HepG2 (cell line): Measurements from ENCODE around the gene MARCHF2.

Experiments used
- JUND ChIP-seq: sonication (generic); formaldehyde crosslinking; IDR thresholded peaks from 2 replicates; pipeline ENCODE4 v1.8.0; 2022; ENCODE audit warnings: mild to moderate bottlenecking, missing genetic modification reagents
- NCOA1 ChIP-seq: sonication (generic); formaldehyde crosslinking; IDR thresholded peaks from 2 replicates; pipeline ENCODE4 v1.9.0; 2021; ENCODE audit warnings: missing genetic modification reagents
- PHF21A ChIP-seq: sonication (generic); formaldehyde crosslinking; IDR thresholded peaks from 2 replicates; pipeline ENCODE4 v1.5.0; 2020; ENCODE audit warnings: mild to moderate bottlenecking, missing genetic modification reagents
- POLR2A ChIP-seq, 2 experiments: IDR thresholded peaks; 2 replicates each; pipeline ENCODE4 v1.6.1; 2011; ENCODE audit warnings: low read depth in 2 of 2, low read length in 2 of 2, mild to moderate bottlenecking in 1 of 2, moderate library complexity in 1 of 2; ENCODE audit not compliant: insufficient read depth in 1 of 2
- TCF7L2 ChIP-seq: IDR thresholded peaks from 2 replicates; pipeline ENCODE4 v1.6.1; 2011; ENCODE audit warnings: mild to moderate bottlenecking, low read depth, low read length, moderate library complexity
- ZFP37 ChIP-seq: sonication (generic); formaldehyde crosslinking; IDR thresholded peaks from 2 replicates; pipeline ENCODE4 v1.4.0; 2020; ENCODE audit warnings: missing genetic modification reagents, borderline replicate concordance
- ZNF232 ChIP-seq: sonication (generic); formaldehyde crosslinking; IDR thresholded peaks from 2 replicates; pipeline ENCODE4 v1.4.0; 2020; ENCODE audit warnings: missing genetic modification reagents, borderline replicate concordance
- ZNF3 ChIP-seq: IDR thresholded peaks from 2 replicates; pipeline ENCODE4 v1.7.0; 2017; ENCODE audit warnings: inconsistent platforms
- ZNF644 ChIP-seq: IDR thresholded peaks from 2 replicates; pipeline ENCODE4 v1.6.1; 2016; ENCODE audit warnings: low read depth
- TF ChIP-seq, protein P1 (sequence below): sonication (generic); formaldehyde crosslinking; IDR thresholded peaks from 2 replicates; pipeline ENCODE4 v1.5.0; 2020; ENCODE audit warnings: mild to moderate bottlenecking, missing genetic modification reagents, moderate library complexity
- TF ChIP-seq, protein P2 (sequence below): sonication (generic); formaldehyde crosslinking; IDR thresholded peaks from 2 replicates; pipeline ENCODE4 v1.4.0; 2020; ENCODE audit warnings: missing genetic modification reagents
- TF ChIP-seq, protein P3 (sequence below): sonication (generic); formaldehyde crosslinking; IDR thresholded peaks from 2 replicates; pipeline ENCODE4 v1.4.0; 2020; ENCODE audit warnings: missing genetic modification reagents, mild to moderate bottlenecking, borderline replicate concordance
- TF ChIP-seq, protein P4 (sequence below): IDR thresholded peaks from 2 replicates; pipeline ENCODE4 v1.6.1; 2012; ENCODE audit warnings: inconsistent platforms
- TF ChIP-seq, protein P5 (sequence below): sonication (generic); formaldehyde crosslinking; IDR thresholded peaks from 2 replicates; pipeline ENCODE4 v1.4.0; 2020; ENCODE audit warnings: missing genetic modification reagents, borderline replicate concordance

DNA sequence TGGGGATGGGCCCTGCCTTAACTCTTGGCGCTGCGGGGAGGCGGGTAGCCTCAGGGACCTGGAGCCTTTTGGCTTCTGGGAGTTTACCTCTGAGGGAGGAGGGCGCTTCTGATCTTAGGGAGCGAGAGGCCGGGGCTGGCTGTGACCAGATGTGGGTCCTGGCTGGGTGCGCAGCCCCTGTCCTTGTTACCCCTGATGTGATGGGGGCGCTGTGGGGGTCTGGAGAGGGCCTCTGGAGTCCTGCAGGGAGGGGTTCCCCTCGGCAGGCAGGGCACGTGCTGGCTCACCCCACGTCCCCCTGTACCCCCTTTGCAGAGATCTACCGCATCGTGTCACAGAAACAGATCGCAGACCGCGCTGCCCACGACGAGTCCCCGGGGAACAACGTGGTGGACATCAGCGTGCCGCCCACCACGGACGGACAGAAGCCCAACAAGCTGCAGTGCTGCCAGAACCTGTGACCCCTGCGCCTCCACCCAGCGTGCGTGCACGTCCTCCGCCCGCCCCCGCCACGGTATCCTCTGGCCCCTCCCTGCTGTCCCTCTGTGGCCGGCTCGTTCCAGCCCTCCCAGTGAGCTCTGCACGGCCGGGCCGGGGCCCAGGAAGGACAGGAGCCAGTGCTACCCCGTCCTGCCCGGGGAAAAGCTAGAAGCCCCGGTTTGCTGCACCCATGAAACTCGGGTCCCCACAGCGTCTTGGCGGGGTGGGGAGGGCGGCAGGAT is 9.8 kb upstream of the MARCHF2 start:
- no peak for TF ChIP-seq PHF21A (CRISPR knock-in tag)
- TF ChIP-seq TCF7L2: no peak
- TF ChIP-seq, protein P1, sequence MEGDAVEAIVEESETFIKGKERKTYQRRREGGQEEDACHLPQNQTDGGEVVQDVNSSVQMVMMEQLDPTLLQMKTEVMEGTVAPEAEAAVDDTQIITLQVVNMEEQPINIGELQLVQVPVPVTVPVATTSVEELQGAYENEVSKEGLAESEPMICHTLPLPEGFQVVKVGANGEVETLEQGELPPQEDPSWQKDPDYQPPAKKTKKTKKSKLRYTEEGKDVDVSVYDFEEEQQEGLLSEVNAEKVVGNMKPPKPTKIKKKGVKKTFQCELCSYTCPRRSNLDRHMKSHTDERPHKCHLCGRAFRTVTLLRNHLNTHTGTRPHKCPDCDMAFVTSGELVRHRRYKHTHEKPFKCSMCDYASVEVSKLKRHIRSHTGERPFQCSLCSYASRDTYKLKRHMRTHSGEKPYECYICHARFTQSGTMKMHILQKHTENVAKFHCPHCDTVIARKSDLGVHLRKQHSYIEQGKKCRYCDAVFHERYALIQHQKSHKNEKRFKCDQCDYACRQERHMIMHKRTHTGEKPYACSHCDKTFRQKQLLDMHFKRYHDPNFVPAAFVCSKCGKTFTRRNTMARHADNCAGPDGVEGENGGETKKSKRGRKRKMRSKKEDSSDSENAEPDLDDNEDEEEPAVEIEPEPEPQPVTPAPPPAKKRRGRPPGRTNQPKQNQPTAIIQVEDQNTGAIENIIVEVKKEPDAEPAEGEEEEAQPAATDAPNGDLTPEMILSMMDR (CRISPR knock-in tag): no peak
- no peak for TF ChIP-seq ZNF3 (CRISPR knock-in tag)
- TF ChIP-seq ZFP37 (CRISPR knock-in tag): no peak
- no peak for TF ChIP-seq ZNF232
- TF ChIP-seq JUND (CRISPR knock-in tag): no peak
- no peak for TF ChIP-seq NCOA1
- TF ChIP-seq, protein P2, sequence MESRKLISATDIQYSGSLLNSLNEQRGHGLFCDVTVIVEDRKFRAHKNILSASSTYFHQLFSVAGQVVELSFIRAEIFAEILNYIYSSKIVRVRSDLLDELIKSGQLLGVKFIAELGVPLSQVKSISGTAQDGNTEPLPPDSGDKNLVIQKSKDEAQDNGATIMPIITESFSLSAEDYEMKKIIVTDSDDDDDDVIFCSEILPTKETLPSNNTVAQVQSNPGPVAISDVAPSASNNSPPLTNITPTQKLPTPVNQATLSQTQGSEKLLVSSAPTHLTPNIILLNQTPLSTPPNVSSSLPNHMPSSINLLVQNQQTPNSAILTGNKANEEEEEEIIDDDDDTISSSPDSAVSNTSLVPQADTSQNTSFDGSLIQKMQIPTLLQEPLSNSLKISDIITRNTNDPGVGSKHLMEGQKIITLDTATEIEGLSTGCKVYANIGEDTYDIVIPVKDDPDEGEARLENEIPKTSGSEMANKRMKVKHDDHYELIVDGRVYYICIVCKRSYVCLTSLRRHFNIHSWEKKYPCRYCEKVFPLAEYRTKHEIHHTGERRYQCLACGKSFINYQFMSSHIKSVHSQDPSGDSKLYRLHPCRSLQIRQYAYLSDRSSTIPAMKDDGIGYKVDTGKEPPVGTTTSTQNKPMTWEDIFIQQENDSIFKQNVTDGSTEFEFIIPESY (CRISPR knock-in tag): no peak
- TF ChIP-seq ZNF644 (CRISPR knock-in tag): no peak
- TF ChIP-seq, protein P3, sequence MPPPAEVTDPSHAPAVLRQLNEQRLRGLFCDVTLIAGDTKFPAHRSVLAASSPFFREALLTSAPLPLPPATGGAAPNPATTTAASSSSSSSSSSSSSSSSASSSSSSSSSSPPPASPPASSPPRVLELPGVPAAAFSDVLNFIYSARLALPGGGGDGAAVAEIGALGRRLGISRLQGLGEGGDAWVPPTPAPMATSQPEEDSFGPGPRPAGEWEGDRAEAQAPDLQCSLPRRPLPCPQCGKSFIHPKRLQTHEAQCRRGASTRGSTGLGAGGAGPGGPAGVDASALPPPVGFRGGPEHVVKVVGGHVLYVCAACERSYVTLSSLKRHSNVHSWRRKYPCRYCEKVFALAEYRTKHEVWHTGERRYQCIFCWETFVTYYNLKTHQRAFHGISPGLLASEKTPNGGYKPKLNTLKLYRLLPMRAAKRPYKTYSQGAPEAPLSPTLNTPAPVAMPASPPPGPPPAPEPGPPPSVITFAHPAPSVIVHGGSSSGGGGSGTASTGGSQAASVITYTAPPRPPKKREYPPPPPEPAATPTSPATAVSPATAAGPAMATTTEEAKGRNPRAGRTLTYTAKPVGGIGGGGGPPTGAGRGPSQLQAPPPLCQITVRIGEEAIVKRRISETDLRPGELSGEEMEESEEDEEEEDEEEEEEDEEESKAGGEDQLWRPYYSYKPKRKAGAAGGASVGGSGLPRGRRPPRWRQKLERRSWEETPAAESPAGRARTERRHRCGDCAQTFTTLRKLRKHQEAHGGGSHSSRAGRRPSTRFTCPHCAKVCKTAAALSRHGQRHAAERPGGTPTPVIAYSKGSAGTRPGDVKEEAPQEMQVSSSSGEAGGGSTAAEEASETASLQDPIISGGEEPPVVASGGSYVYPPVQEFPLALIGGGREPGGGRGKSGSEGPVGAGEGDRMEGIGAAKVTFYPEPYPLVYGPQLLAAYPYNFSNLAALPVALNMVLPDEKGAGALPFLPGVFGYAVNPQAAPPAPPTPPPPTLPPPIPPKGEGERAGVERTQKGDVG (CRISPR knock-in tag): no peak
- TF ChIP-seq, protein P4, sequence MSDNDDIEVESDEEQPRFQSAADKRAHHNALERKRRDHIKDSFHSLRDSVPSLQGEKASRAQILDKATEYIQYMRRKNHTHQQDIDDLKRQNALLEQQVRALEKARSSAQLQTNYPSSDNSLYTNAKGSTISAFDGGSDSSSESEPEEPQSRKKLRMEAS: no peak
- TF ChIP-seq, protein P5, sequence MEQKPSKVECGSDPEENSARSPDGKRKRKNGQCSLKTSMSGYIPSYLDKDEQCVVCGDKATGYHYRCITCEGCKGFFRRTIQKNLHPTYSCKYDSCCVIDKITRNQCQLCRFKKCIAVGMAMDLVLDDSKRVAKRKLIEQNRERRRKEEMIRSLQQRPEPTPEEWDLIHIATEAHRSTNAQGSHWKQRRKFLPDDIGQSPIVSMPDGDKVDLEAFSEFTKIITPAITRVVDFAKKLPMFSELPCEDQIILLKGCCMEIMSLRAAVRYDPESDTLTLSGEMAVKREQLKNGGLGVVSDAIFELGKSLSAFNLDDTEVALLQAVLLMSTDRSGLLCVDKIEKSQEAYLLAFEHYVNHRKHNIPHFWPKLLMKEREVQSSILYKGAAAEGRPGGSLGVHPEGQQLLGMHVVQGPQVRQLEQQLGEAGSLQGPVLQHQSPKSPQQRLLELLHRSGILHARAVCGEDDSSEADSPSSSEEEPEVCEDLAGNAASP (CRISPR knock-in tag): no peak
- TF ChIP-seq POLR2A (IDR thresholded peaks at IDR 0.05; ENCODE audit: insufficient read depth in 1 of 2, low read depth in 2 of 2, low read length in 2 of 2): no peak
